Measurements from ENCODE around the gene ARL15.

ARL15 gene

DNA sequence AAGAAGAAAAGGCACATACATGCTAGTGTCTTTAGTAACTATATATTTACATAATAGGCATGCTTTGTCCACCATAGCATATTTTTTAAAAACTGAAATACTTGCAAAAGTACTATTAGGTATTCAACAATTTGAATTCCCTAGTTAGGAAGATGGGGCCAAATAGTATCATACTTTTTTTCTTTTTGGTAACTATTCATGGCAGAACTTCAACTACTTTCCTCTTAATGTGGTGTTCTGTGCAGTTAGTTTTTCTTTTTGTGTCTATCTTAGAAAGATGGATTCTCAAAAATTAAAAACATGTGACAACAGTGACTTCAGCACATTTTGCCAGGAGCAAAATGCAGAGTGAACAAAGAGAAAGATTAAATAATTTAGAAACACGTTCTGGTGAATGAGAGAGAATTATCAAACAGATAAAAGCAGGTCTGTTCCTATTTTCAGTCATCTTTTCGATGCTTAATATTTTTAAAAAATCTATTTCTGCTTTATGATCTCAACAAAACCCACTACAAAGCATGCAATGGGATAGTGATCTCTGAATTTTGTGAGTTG, 341.1 kb downstream of the ARL15 start:
- Histone ChIP-seq H3K27me3 (no peaks in the 10 kb centered on the region), H3K27ac (no peak overlapping the region), H3K4me1 (no peaks in the 10 kb centered on the region), H3K9ac (no peak overlapping the region), H3K9me3 (replicated peaks in 1 of 11) (peaks cover 0 to 6% (median 0%) of the 10 kb centered on the region in 11 experiments; a peak in 2 of 22 replicates), H4K20me1 (no peaks in the 10 kb centered on the region), H3K36me3 (peaks cover 0 to 16% (median 0%) of the 10 kb centered on the region in 11 experiments; a peak in 5 of 22 replicates), H3K4me3 (no peak overlapping the region), H3K4me2 (no peak overlapping the region)
- TF ChIP-seq Cebpa-rat (IDR thresholded peaks at IDR 0.05) = no peak

DNA sequence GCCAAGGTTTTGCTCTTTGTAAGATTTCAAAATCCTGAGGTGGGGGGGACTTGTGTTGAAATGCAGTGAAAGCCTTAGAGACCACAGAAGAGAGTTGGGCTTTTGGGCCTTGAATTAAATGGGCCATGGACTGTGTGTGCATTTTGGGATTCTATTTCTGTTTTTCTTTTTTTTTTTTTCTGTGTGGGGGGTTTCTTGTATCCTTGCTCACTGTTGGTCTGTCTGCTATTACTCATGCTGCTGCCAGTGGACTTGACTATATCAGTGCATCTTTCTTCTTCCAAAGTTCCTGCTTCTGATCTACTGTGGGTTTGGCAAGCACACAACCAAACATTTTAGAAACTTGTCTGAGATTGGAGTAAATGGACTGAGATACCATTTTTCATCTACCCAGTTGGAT, 344.9 kb downstream of the ARL15 start:
- no peak overlapping the region for H3K4me3 ChIP-seq
- H3K9ac ChIP-seq = no peak overlapping the region
- no peak overlapping the region for H3K4me2 ChIP-seq
- no peak overlapping the region for H3K27ac ChIP-seq
- no peak for TF ChIP-seq Cebpa-rat (IDR thresholded peaks at IDR 0.05)
- no peaks in the 10 kb centered on the region for H3K27me3 ChIP-seq
- peaks cover 0 to 22% (median 0%) of the 10 kb centered on the region in 11 experiments; a peak in 6 of 22 replicates for H3K36me3 ChIP-seq
- peaks cover 0 to 6% (median 0%) of the 10 kb centered on the region in 11 experiments; a peak in 2 of 22 replicates for H3K9me3 ChIP-seq (replicated peaks in 1 of 11)
- H3K4me1 ChIP-seq = no peaks in the 10 kb centered on the region
- H4K20me1 ChIP-seq = no peaks in the 10 kb centered on the region

DNA sequence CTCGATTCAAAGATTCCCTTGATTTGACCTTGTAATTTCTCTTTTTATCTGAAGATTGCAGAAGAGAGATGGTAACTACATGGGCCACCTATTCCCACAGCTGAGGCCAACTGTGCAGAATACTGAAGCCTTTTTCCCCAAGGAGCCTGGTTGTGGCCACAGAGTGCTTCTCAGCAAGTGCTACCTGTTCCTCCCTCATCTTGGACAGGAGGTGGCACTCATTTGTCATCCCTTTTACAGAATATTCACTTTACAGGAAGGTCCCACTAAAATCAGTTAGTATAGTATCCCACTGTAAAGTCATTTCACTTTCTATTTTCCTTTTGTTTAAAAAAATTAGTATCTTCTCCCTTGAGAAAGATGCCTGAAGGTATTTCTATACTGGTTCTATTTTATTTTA, 346.4 kb downstream of the ARL15 start:
- Histone ChIP-seq H3K27ac (no peak overlapping the region), H4K20me1 (no peaks in the 10 kb centered on the region), H3K9me3 (replicated peaks in 1 of 11) (peaks cover 0 to 8% (median 4%) of the 10 kb centered on the region in 11 experiments; a peak in 9 of 22 replicates), H3K27me3 (no peaks in the 10 kb centered on the region), H3K4me2 (no peak overlapping the region), H3K9ac (no peak overlapping the region), H3K4me3 (no peak overlapping the region), H3K4me1 (no peaks in the 10 kb centered on the region), H3K36me3 (peaks cover 0 to 34% (median 0%) of the 10 kb centered on the region in 11 experiments; a peak in 6 of 22 replicates)
- no peak for TF ChIP-seq Cebpa-rat (IDR thresholded peaks at IDR 0.05)

DNA sequence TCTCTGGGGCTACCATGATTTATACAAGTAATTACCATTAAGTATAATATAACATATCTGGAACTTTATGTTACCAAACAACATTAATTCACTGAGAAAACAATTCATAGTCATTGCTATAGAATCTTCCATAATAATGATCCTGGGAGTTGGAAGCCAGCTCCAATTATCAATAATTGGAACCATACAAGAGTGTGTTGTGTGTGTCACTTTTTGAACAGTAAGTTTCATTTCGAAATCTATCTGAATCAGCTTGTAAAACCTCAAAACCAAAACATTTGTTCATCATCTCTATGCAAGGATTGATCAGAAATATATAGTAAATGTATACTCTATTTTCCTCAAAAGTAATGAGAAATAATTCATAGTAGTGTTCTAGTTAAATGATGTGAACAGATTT, 348.1 kb downstream of the ARL15 start:
- Histone ChIP-seq H3K27ac (no peak overlapping the region), H4K20me1 (no peaks in the 10 kb centered on the region), H3K27me3 (no peaks in the 10 kb centered on the region), H3K4me3 (no peak overlapping the region), H3K9ac (no peak overlapping the region), H3K4me2 (no peak overlapping the region), H3K36me3 (peaks cover 0 to 41% (median 6%) of the 10 kb centered on the region in 11 experiments; a peak in 12 of 22 replicates), H3K9me3 (replicated peaks in 1 of 11) (peaks cover 13 to 25% (median 16%) of the 10 kb centered on the region in 11 experiments), H3K4me1 (no peaks in the 10 kb centered on the region)
- no peak for TF ChIP-seq Cebpa-rat (IDR thresholded peaks at IDR 0.05)

DNA sequence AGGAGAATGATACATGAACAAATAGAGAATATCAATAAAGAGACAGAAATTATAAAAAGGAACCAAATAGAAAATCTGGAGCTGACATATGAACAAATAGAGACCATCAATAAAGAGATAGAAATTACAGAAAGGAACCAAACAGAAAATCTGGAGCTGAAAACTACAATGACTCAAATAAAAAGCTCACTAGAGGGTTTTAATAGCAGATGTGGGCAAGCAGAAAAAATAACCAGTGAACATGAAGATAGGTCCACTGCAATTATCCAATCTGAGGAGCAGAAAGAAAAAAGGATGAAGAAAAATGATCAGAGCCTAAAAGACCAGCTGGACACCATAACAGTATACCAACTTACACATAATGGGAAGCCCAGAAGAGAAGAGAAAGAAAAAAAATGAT, 353.7 kb downstream of the ARL15 start:
- H3K9me3 ChIP-seq (replicated peaks in 1 of 11) = peaks cover 26 to 40% (median 32%) of the 10 kb centered on the region in 11 experiments
- peaks cover 0 to 32% (median 9%) of the 10 kb centered on the region in 11 experiments; a peak in 12 of 22 replicates for H3K36me3 ChIP-seq
- H3K9ac ChIP-seq = no peak overlapping the region
- H3K4me1 ChIP-seq = peaks cover 0 to 20% (median 11%) of the 10 kb centered on the region in 10 experiments; a peak in 14 of 20 replicates
- peak overlapping the region in 1 of 10 experiments; percentile 5; a peak in 1 of 20 replicates for H3K4me3 ChIP-seq
- H4K20me1 ChIP-seq = no peaks in the 10 kb centered on the region
- peak overlapping the region in 2 of 11 experiments; percentile 27 to 79; a peak in 5 of 22 replicates for H3K4me2 ChIP-seq
- peak overlapping the region in 6 of 11 experiments; percentile 15 to 80 (median 49); a peak in 7 of 22 replicates for H3K27ac ChIP-seq
- H3K27me3 ChIP-seq = no peaks in the 10 kb centered on the region
- no peak for TF ChIP-seq Cebpa-rat (IDR thresholded peaks at IDR 0.05)

DNA sequence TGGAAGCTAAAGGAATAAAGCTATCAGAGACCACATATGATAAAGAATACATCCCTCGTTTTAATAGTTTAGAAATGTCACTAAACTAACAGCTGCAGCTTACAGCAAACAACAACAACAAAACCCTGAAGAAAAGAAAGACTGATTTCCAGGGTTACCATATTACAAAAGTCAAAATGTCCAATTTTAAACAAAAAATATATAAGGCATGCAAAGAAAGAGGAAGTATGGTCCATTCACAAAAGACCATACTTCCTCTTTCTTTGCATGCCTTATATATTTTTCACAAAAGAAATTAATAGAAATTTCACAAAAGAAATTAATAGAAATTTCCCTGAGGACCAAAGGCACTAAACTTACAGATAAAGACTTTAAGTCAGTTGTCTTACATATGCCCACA, 354.2 kb downstream of the ARL15 start:
- H4K20me1 ChIP-seq = no peaks in the 10 kb centered on the region
- H3K9me3 ChIP-seq (replicated peaks in 1 of 11) = peaks cover 26 to 40% (median 32%) of the 10 kb centered on the region in 11 experiments
- peaks cover 0 to 32% (median 9%) of the 10 kb centered on the region in 11 experiments; a peak in 12 of 22 replicates for H3K36me3 ChIP-seq
- H3K4me2 ChIP-seq = peak overlapping the region in 7 of 11 experiments; percentile 38 to 82 (median 72); a peak in 12 of 22 replicates
- peak overlapping the region in 3 of 11 experiments; percentile 12 to 55 (median 49); a peak in 4 of 22 replicates for H3K9ac ChIP-seq
- H3K4me3 ChIP-seq = peak overlapping the region in 1 of 10 experiments; percentile 22; a peak in 1 of 20 replicates
- peaks cover 0 to 20% (median 11%) of the 10 kb centered on the region in 10 experiments; a peak in 14 of 20 replicates for H3K4me1 ChIP-seq
- no peak for TF ChIP-seq Cebpa-rat (IDR thresholded peaks at IDR 0.05)
- H3K27me3 ChIP-seq = no peaks in the 10 kb centered on the region
- peak overlapping the region in 7 of 11 experiments; percentile 7 to 80 (median 66); a peak in 13 of 22 replicates for H3K27ac ChIP-seq

DNA sequence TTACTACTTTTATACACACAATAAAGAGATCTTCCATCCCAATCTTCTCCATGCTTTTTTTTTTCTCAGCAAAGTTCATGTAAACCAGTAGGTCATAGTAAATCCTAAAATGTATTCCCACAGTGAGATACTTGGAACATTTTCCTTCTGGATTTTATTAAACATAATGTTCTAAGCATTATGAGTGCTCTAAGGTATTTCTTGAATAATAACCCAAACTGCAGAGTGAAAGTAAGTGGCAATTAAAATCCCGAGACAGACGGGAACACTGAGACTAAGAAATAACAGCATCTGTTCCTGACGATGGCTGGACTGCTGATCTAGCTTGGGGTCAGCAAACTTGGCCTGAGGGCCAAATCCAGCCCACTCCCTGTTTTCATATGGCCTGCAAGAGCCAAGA, 359.8 kb downstream of the ARL15 start:
- Histone ChIP-seq H3K4me3 (no peak overlapping the region), H3K4me2 (no peak overlapping the region)
- no peak for TF ChIP-seq Cebpa-rat (IDR thresholded peaks at IDR 0.05)

DNA sequence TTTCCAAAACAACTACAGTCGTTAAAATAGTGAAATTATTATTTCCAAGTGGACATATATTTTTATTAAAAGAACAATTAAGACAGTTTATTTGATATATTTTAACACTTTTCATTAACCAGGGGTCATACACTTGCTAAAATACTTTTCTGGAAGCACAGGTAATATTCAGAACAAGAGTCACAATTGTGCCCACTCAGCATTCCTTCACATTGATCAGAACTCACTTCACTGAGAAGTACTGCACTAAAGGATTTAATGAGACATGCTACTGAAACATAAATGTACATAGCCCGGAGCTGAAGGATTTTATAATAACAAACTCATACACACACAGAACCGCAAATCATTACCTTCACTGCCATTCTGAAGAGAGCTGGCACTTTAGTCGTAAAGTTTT, 361.8 kb downstream of the ARL15 start:
- Histone ChIP-seq H3K27ac (no peak overlapping the region), H3K4me1 (peaks cover 0 to 38% (median 7%) of the 10 kb centered on the region in 10 experiments; a peak in 11 of 20 replicates)
- no peak for TF ChIP-seq Cebpa-rat (IDR thresholded peaks at IDR 0.05)

More for the DNA sequence above, 359.8 kb downstream of the ARL15 start:
- no peaks in the 10 kb centered on the region for H3K27me3 ChIP-seq
- no peaks in the 10 kb centered on the region for H4K20me1 ChIP-seq
- no peak overlapping the region for H3K27ac ChIP-seq
- no peak overlapping the region for H3K9ac ChIP-seq
- peaks cover 0 to 37% (median 7%) of the 10 kb centered on the region in 10 experiments; a peak in 14 of 20 replicates for H3K4me1 ChIP-seq
- peaks cover 0 to 11% (median 5%) of the 10 kb centered on the region in 11 experiments; a peak in 11 of 22 replicates for H3K9me3 ChIP-seq (replicated peaks in 1 of 11)
- peaks cover 0 to 19% (median 0%) of the 10 kb centered on the region in 11 experiments; a peak in 4 of 22 replicates for H3K36me3 ChIP-seq

DNA sequence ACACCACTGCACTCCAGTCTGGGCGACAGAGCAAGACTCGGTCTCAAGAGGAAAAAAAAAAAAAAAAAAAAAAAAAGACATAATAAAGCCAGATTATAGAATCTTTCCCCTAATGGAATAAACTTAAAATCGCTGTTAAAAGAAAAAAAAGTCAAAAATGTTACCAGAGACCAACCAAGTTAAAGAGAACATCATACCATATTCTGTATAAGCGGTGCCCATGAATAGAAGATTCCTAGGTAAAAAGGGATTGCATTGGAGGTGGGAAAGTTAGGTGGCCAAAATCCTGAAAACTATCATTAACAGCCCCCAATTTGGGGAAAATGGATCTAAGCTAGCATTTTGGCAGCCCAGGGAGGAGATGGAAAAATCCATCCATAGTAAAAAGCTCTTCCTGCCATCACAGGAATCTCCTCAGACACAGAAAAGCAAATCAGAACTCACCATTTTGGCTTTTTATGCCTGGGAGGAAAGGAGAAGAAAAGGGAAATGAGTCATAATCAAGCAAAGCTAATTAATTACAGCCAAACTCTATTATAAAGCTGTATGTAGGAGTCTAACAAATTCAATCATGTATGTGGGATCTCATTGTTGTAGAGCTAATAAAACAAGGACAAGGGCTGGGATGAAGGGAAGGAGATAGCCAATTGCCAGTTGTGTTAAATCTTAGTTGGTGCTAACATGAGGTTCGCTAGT, 363.8 kb downstream of the ARL15 start:
- H3K4me3 ChIP-seq = no peak overlapping the region
- H3K27ac ChIP-seq = no peak overlapping the region
- H3K4me2 ChIP-seq = peak overlapping the region in 3 of 11 experiments; percentile 3 to 50 (median 24); a peak in 3 of 22 replicates
- TF ChIP-seq Cebpa-rat (IDR thresholded peaks at IDR 0.05) = no peak
- no peaks in the 10 kb centered on the region for H3K27me3 ChIP-seq
- peaks cover 0 to 51% (median 10%) of the 10 kb centered on the region in 10 experiments; a peak in 12 of 20 replicates for H3K4me1 ChIP-seq
- peaks cover 0 to 10% (median 0%) of the 10 kb centered on the region in 11 experiments; a peak in 5 of 22 replicates for H3K9me3 ChIP-seq (replicated peaks in 1 of 11)
- peaks cover 0 to 18% (median 5%) of the 10 kb centered on the region in 11 experiments; a peak in 9 of 22 replicates for H3K36me3 ChIP-seq
- H4K20me1 ChIP-seq = no peaks in the 10 kb centered on the region
- no peak overlapping the region for H3K9ac ChIP-seq

More for the DNA sequence above, 361.8 kb downstream of the ARL15 start:
- Histone ChIP-seq H3K4me2 (no peak overlapping the region), H3K4me3 (no peak overlapping the region), H3K9me3 (replicated peaks in 1 of 11) (peaks cover 0 to 10% (median 0%) of the 10 kb centered on the region in 11 experiments; a peak in 5 of 22 replicates), H3K27me3 (no peaks in the 10 kb centered on the region), H3K36me3 (peaks cover 0 to 14% (median 3%) of the 10 kb centered on the region in 11 experiments; a peak in 9 of 22 replicates), H3K9ac (no peak overlapping the region), H4K20me1 (no peaks in the 10 kb centered on the region)
